ENCODE measurements around the gene RPGRIP1L.
A peak's percentile ranks its signal among the peaks of the same experiment; 100 is the strongest.

RPGRIP1L gene

GRCh38 chr16:53703590-53704444 lies at the start of gene RPGRIP1L, which contains the start of gene FTO:
RPGRIP1L (minus strand) TSS chr16:53703859; CDS start chr16:53700723, 3,136 bp downstream.
FTO (plus strand) TSS chr16:53704156.
- peak within 1 kb of the TSS; percentile 50; the same call in 1 of the 2 replicates for H3K27ac ChIP-seq

DNA sequence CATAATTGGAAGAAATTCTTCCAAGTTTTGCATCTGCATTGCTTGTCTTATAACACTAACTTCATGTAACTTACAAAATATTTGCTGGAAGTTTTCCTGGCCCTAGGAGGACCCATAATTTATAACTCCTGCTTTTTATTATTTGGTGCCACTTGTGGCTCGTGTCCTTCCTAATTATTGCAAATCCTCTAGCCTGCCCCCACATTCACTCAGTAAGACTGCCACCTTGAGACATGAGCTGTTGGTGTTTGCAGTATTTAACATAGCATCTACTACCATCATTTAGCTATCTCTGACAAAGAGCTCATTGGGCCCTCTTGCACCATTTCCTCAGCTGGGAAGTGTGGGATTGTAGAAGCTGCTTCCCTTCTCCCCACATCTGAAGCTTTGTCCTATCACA lies 49.8 kb upstream of the RPGRIP1L start:
- TF ChIP-seq CTCF (conservative IDR thresholded peaks at IDR 0.05): no peak
- peak overlapping the region; percentile 97 for H3K27ac ChIP-seq

More at GRCh38 chr16:53703590-53704444, at the start of gene RPGRIP1L, which contains the start of gene FTO:
- no peak for TF ChIP-seq CTCF (conservative IDR thresholded peaks at IDR 0.05)

DNA sequence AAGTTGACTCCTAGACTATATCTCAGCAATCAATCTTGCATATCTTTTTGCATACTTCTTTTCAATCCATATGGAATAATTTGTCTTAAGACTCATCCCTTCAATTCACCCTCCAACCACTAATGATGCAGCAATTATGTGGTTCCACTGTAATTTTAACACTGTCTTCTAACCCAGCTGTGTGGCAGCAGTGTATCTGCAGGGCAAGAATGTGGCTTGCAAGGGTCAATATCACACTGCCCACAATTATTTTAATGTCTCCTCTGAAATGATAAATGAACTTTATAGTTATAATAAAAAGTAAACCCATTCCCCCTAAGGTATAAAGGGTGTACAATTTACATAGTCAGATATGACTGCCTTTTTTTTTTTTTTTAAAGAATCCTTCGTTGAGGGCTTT lies 48.9 kb upstream of the RPGRIP1L start:
- H3K27ac ChIP-seq: peak overlapping the region; percentile 97; the same call in 1 of the 2 replicates
- no peak for TF ChIP-seq CTCF (conservative IDR thresholded peaks at IDR 0.05)

GRCh38 chr16:53745753-53746266 lies 42.2 kb upstream of the RPGRIP1L start:
- H3K27ac ChIP-seq: peak overlapping the region; percentile 76
- TF ChIP-seq CTCF (conservative IDR thresholded peaks at IDR 0.05): no peak

GRCh38 chr16:53745086-53745485 lies 41.4 kb upstream of the RPGRIP1L start:
- TF ChIP-seq CTCF (conservative IDR thresholded peaks at IDR 0.05): no peak
- H3K27ac ChIP-seq: peak overlapping the region; percentile 76

- H3K27ac ChIP-seq: peak overlapping the region; percentile 76
- no peak for TF ChIP-seq CTCF (conservative IDR thresholded peaks at IDR 0.05)
These were observed 40.8 kb upstream of the RPGRIP1L start for GRCh38 chr16:53744449-53744848.

GRCh38 chr16:53743149-53743566 lies 39.5 kb upstream of the RPGRIP1L start:
- TF ChIP-seq CTCF (conservative IDR thresholded peaks at IDR 0.05): peak; percentile 60
- H3K27ac ChIP-seq: no peak overlapping the region; the same call in 1 of the 2 replicates

Measured in VCaP (cell line).